Lower leg skin (tissue), 3 donors: Measurements from ENCODE around the gene GFM2.

Source experiments
- POLR2A ChIP-seq, 2 donors: fragments of 450-650 bp; IDR thresholded peaks; one replicate each; pipeline ENCODE4 v1.6.1; 2016 to 2017; ENCODE audit warnings: antibody characterized with exemption in 2 of 2, mild to moderate bottlenecking in 1 of 2, moderate library complexity in 1 of 2
- TF ChIP-seq, protein P1 (sequence below), 3 donors: fragments of 450-650 bp; IDR thresholded peaks; one replicate each; pipeline ENCODE4 v1.5.1; 2016; ENCODE audit warnings: antibody characterized with exemption in 3 of 3, mild to moderate bottlenecking in 3 of 3, moderate library complexity in 2 of 3

DNA sequence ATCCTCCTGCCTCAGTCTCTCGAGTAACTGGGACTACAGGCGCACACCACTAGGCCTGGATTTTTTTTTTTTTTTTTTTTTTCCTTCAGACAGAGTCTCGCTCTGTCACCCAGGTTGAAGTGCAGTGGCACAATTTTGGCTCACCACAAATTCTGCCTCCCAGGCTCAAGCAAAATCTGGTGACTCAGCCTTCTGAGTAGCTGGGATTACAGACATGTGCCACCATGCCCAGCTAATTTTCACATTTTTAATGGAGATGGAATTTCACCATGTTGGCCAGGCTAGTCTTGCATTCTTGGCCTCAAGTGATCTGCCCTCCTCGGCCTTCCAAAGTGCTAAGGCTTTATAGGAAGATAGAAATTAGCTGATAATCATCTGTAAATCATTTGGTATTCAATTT is 44.0 kb upstream of the GFM2 start:
- TF ChIP-seq, protein P1, sequence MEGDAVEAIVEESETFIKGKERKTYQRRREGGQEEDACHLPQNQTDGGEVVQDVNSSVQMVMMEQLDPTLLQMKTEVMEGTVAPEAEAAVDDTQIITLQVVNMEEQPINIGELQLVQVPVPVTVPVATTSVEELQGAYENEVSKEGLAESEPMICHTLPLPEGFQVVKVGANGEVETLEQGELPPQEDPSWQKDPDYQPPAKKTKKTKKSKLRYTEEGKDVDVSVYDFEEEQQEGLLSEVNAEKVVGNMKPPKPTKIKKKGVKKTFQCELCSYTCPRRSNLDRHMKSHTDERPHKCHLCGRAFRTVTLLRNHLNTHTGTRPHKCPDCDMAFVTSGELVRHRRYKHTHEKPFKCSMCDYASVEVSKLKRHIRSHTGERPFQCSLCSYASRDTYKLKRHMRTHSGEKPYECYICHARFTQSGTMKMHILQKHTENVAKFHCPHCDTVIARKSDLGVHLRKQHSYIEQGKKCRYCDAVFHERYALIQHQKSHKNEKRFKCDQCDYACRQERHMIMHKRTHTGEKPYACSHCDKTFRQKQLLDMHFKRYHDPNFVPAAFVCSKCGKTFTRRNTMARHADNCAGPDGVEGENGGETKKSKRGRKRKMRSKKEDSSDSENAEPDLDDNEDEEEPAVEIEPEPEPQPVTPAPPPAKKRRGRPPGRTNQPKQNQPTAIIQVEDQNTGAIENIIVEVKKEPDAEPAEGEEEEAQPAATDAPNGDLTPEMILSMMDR (IDR thresholded peaks at IDR 0.05): no peak
- no peak for TF ChIP-seq POLR2A (IDR thresholded peaks at IDR 0.05)
